ENCODE results near the gene PSMB4.

GRCh38 chr1:151435174-151435573 is 35.8 kb downstream of the PSMB4 start:
- TF ChIP-seq, protein P1, sequence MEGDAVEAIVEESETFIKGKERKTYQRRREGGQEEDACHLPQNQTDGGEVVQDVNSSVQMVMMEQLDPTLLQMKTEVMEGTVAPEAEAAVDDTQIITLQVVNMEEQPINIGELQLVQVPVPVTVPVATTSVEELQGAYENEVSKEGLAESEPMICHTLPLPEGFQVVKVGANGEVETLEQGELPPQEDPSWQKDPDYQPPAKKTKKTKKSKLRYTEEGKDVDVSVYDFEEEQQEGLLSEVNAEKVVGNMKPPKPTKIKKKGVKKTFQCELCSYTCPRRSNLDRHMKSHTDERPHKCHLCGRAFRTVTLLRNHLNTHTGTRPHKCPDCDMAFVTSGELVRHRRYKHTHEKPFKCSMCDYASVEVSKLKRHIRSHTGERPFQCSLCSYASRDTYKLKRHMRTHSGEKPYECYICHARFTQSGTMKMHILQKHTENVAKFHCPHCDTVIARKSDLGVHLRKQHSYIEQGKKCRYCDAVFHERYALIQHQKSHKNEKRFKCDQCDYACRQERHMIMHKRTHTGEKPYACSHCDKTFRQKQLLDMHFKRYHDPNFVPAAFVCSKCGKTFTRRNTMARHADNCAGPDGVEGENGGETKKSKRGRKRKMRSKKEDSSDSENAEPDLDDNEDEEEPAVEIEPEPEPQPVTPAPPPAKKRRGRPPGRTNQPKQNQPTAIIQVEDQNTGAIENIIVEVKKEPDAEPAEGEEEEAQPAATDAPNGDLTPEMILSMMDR (IDR thresholded peaks at IDR 0.05; ENCODE audit: low read length) = no peak
- TF ChIP-seq EZH2 (optimal IDR thresholded peaks at IDR 0.05; ENCODE audit: low read depth, low read length) (no peak), EZH2phosphoT487 (IDR thresholded peaks at IDR 0.05; ENCODE audit: low read length) (no peak)
